ENCODE data around the gene WWOX.

Gene WWOX

GRCh38 chr16:78515421-78515820 is 416.0 kb downstream of the WWOX start:
- no peak overlapping the region for H3K4me3 ChIP-seq (ENCODE audit: low read length)
- TF ChIP-seq CTCF (IDR thresholded peaks at IDR 0.05; ENCODE audit: insufficient read depth, low read depth, low read length, missing control alignments): no peak
- DNase-seq (ENCODE audit: low read depth): no peak

DNA sequence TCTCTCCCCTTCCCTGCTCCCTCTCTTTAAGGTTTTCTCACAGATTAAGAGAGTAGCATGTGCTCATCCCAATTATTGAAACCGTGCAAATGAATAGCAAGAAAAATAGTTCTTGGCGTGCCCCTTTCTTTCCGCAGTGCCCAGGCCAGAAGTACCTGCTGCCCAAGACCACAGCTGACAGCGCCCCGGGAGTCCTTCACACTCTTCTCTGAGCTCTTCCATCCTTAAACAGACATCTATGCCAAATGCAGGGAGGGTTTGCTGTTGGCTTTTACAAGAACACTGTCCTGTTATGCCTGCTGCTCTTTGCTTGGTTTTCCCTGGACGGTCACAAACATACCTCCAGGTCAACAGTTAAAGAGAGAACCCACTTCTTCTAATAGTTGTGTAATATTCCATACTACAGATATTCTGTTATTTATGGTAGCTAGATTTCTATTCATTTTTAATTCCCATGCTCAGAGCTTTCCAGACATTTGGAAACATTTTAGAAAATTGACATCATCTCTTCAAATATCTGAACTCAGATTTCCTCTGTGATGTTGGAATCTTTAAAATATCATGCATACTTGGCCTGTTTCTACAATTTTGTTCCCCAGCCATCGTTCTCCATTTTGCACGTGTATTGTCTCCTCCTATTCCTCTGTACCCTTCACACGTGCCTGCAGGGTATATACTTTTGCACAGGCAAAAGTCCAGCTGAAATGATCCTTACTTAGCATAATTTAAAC is 416.7 kb downstream of the WWOX start:
- no peak overlapping the region for H3K4me3 ChIP-seq (ENCODE audit: low read length)
- TF ChIP-seq CTCF (IDR thresholded peaks at IDR 0.05; ENCODE audit: insufficient read depth, low read depth, low read length, missing control alignments): no peak
- DNase-seq (ENCODE audit: low read depth): no peak

GRCh38 chr16:78519896-78520295 is 420.4 kb downstream of the WWOX start:
- no peak for TF ChIP-seq CTCF (IDR thresholded peaks at IDR 0.05; ENCODE audit: insufficient read depth, low read depth, low read length, missing control alignments)

DNA sequence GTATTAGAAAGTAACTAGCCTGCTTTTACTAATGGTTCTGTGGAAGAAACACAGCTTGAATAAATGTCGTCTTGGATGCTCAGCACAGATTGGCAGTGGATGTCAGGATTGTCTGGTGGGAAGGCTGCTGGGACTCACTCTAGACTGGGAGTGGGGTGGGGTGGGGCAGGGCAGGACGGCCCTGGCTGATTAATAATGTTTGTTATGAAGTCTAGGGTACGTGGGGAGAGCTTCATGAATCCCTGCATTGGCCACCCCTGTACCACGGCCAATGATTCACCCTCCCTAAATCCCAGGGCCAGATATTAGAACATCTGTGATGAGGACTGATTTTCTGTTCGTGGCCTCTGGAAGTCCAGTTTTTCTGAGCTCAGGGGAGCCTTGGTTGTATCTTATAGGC is 421.0 kb downstream of the WWOX start:
- no peak for DNase-seq (ENCODE audit: low read depth)
- H3K4me3 ChIP-seq (ENCODE audit: low read length): no peak overlapping the region
- TF ChIP-seq CTCF (IDR thresholded peaks at IDR 0.05; ENCODE audit: insufficient read depth, low read depth, low read length, missing control alignments): no peak

More at GRCh38 chr16:78519896-78520295, 420.4 kb downstream of the WWOX start:
- H3K4me3 ChIP-seq (ENCODE audit: low read length): no peak overlapping the region
- DNase-seq (ENCODE audit: low read depth): no peak

DNA sequence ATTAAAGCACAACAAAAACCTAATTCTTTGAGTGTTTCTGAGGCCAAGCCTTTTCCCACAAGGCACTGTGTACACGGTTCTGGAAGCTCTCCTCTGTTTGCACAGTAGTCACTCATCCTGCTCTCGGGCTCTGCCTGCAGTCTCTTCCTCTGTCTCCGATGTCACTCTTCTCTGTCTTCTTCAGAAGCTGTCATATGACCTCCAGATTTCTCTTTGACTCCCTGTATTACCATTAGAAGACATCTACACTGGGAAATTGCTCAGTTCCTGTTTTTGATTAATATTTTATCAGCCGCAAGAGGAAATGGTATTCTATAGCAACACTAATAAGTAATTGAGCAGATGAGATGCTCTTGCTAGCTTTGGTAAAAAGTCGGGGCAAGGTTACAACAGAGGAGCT is 422.9 kb downstream of the WWOX start:
- no peak for TF ChIP-seq CTCF (IDR thresholded peaks at IDR 0.05; ENCODE audit: insufficient read depth, low read depth, low read length, missing control alignments)
- H3K4me3 ChIP-seq (ENCODE audit: low read length): no peak overlapping the region
- no peak for DNase-seq (ENCODE audit: low read depth)

- H3K4me3 ChIP-seq (ENCODE audit: low read length): no peak overlapping the region
- TF ChIP-seq CTCF (IDR thresholded peaks at IDR 0.05; ENCODE audit: insufficient read depth, low read depth, low read length, missing control alignments): no peak
- DNase-seq (ENCODE audit: low read depth): no peak
Observed at GRCh38 chr16:78523212-78523985, 423.9 kb downstream of the WWOX start.

Measured in epithelial cell of esophagus (primary cell).